Measurements from ENCODE around the gene SV2C.
"Not testable (repeated sequence)": the region's sequence is repeated elsewhere in the genome, so short reads cannot be mapped to it uniquely, and the experiment has no call there.

SV2C gene

GRCh38 chr5:76084496-76085242 lies 1.5 kb downstream of the SV2C start:
- H3K36me3 ChIP-seq (ENCODE audit: control insufficient read depth in 4 of 4, insufficient read depth in 4 of 4, low read length in 3 of 4): no peaks in the 10 kb centered on the region
- DNase-seq: peak; percentile 28 to 57 (median 46)
- H3K27ac ChIP-seq (ENCODE audit: insufficient read depth in 1 of 2, low read depth in 1 of 2, low read length in 2 of 2, poor library complexity in 1 of 2, severe bottlenecking in 2 of 2): no peak overlapping the region
- H3K27me3 ChIP-seq (replicated peaks in 2 of 5; ENCODE audit: control insufficient read depth in 4 of 5, insufficient read depth in 5 of 5, low read length in 4 of 5): peaks cover 31 to 84% (median 47%) of the 10 kb centered on the region in 5 experiments
- H3K4me3 ChIP-seq (ENCODE audit: control insufficient read depth in 1 of 7, extremely low read depth in 1 of 7, insufficient read depth in 4 of 7, low read depth in 2 of 7, low read length in 6 of 7): peak overlapping the region in 6 of 7 experiments; percentile 28 to 73 (median 54)
- WGBS (ENCODE audit: insufficient coverage): under 1% methylated on average over 63 of the region's 74 CpGs
- H3K4me1 ChIP-seq (ENCODE audit: control extremely low read depth in 1 of 4, control insufficient read depth in 4 of 4, insufficient read depth in 4 of 4, low read length in 3 of 4): peaks cover 0 to 38% (median 30%) of the 10 kb centered on the region in 4 experiments
- ChIA-PET POLR2A (no interaction called here), CTCF (interaction anchor here (1.0 kb wide), 1 partner anchor 10 kb away, joined by 3 read pairs; no protein-coding TSS in a partner anchor)
- no peaks in the 10 kb centered on the region for H3K9me3 ChIP-seq (ENCODE audit: control extremely low read depth in 1 of 5, control insufficient read depth in 4 of 5, insufficient read depth in 2 of 5, low read depth in 1 of 5, low read length in 4 of 5)

- CTCF ChIA-PET: no interaction called here
These were observed 2.0 kb downstream of the SV2C start for GRCh38 chr5:76085243-76085579.

GRCh38 chr5:76086095-76086494 lies 2.9 kb downstream of the SV2C start:
- Histone ChIP-seq H3K9me3 (ENCODE audit: control extremely low read depth in 1 of 5, control insufficient read depth in 4 of 5, insufficient read depth in 2 of 5, low read depth in 1 of 5, low read length in 4 of 5) (peaks cover 0 to 3% (median 0%) of the 10 kb centered on the region in 5 experiments), H3K4me3 (ENCODE audit: control insufficient read depth in 1 of 7, extremely low read depth in 1 of 7, insufficient read depth in 4 of 7, low read depth in 2 of 7, low read length in 6 of 7) (no peak overlapping the region), H3K27me3 (replicated peaks in 2 of 5; ENCODE audit: control insufficient read depth in 4 of 5, insufficient read depth in 5 of 5, low read length in 4 of 5) (peaks cover 21 to 77% (median 41%) of the 10 kb centered on the region in 5 experiments), H3K4me1 (ENCODE audit: control extremely low read depth in 1 of 4, control insufficient read depth in 4 of 4, insufficient read depth in 4 of 4, low read length in 3 of 4) (peaks cover 0 to 38% (median 30%) of the 10 kb centered on the region in 4 experiments), H3K36me3 (ENCODE audit: control insufficient read depth in 4 of 4, insufficient read depth in 4 of 4, low read length in 3 of 4) (no peaks in the 10 kb centered on the region), H3K27ac (ENCODE audit: insufficient read depth in 1 of 2, low read depth in 1 of 2, low read length in 2 of 2, poor library complexity in 1 of 2, severe bottlenecking in 2 of 2) (no peak overlapping the region)
- DNase-seq: no peak
- ChIA-PET CTCF (interaction anchor here (1.3 kb wide), 1 partner anchor 17 kb away, joined by 3 read pairs; no protein-coding TSS in a partner anchor), POLR2A (no interaction called here)
- WGBS (ENCODE audit: insufficient coverage): no CpG with 5 or more reads among the region's 4 CpGs

More at GRCh38 chr5:76085243-76085579, 2.0 kb downstream of the SV2C start:
- peak overlapping the region in 3 of 7 experiments; percentile 41 to 58 (median 56) for H3K4me3 ChIP-seq (ENCODE audit: control insufficient read depth in 1 of 7, extremely low read depth in 1 of 7, insufficient read depth in 4 of 7, low read depth in 2 of 7, low read length in 6 of 7)
- POLR2A ChIA-PET: no interaction called here
- peaks cover 30 to 84% (median 47%) of the 10 kb centered on the region in 5 experiments for H3K27me3 ChIP-seq (replicated peaks in 2 of 5; ENCODE audit: control insufficient read depth in 4 of 5, insufficient read depth in 5 of 5, low read length in 4 of 5)
- 37% methylated on average over 6 of the region's 7 CpGs for WGBS (ENCODE audit: insufficient coverage)
- H3K4me1 ChIP-seq (ENCODE audit: control extremely low read depth in 1 of 4, control insufficient read depth in 4 of 4, insufficient read depth in 4 of 4, low read length in 3 of 4): peaks cover 0 to 38% (median 30%) of the 10 kb centered on the region in 4 experiments
- no peaks in the 10 kb centered on the region for H3K36me3 ChIP-seq (ENCODE audit: control insufficient read depth in 4 of 4, insufficient read depth in 4 of 4, low read length in 3 of 4)
- no peak for DNase-seq
- H3K9me3 ChIP-seq (ENCODE audit: control extremely low read depth in 1 of 5, control insufficient read depth in 4 of 5, insufficient read depth in 2 of 5, low read depth in 1 of 5, low read length in 4 of 5): peaks cover 0 to 2% (median 0%) of the 10 kb centered on the region in 5 experiments
- no peak overlapping the region for H3K27ac ChIP-seq (ENCODE audit: insufficient read depth in 1 of 2, low read depth in 1 of 2, low read length in 2 of 2, poor library complexity in 1 of 2, severe bottlenecking in 2 of 2)

GRCh38 chr5:76089156-76089555 lies 6.0 kb downstream of the SV2C start:
- H3K9me3 ChIP-seq (ENCODE audit: control extremely low read depth in 1 of 5, control insufficient read depth in 4 of 5, insufficient read depth in 2 of 5, low read depth in 1 of 5, low read length in 4 of 5); CTCF ChIA-PET; H3K4me3 ChIP-seq (ENCODE audit: control insufficient read depth in 1 of 7, extremely low read depth in 1 of 7, insufficient read depth in 4 of 7, low read depth in 2 of 7, low read length in 6 of 7); H3K36me3 ChIP-seq (ENCODE audit: control insufficient read depth in 4 of 4, insufficient read depth in 4 of 4, low read length in 3 of 4); POLR2A ChIA-PET; H3K27ac ChIP-seq (ENCODE audit: insufficient read depth in 1 of 2, low read depth in 1 of 2, low read length in 2 of 2, poor library complexity in 1 of 2, severe bottlenecking in 2 of 2); DNase-seq: not testable (repeated sequence)
- peaks cover 0 to 13% (median 9%) of the 10 kb centered on the region in 4 experiments for H3K4me1 ChIP-seq (ENCODE audit: control extremely low read depth in 1 of 4, control insufficient read depth in 4 of 4, insufficient read depth in 4 of 4, low read length in 3 of 4)
- whole genome bisulfite sequencing (ENCODE audit: insufficient coverage): 100% methylated on average over 1 of the region's 2 CpGs
- peaks cover 21 to 50% (median 26%) of the 10 kb centered on the region in 5 experiments for H3K27me3 ChIP-seq (replicated peaks in 2 of 5; ENCODE audit: control insufficient read depth in 4 of 5, insufficient read depth in 5 of 5, low read length in 4 of 5)

GRCh38 chr5:76091351-76091750 lies 8.2 kb downstream of the SV2C start:
- WGBS (ENCODE audit: insufficient coverage): no CpG with 5 or more reads among the region's 1 CpG
- no peak overlapping the region for H3K27ac ChIP-seq (ENCODE audit: insufficient read depth in 1 of 2, low read depth in 1 of 2, low read length in 2 of 2, poor library complexity in 1 of 2, severe bottlenecking in 2 of 2)
- no peak overlapping the region for H3K4me3 ChIP-seq (ENCODE audit: control insufficient read depth in 1 of 7, extremely low read depth in 1 of 7, insufficient read depth in 4 of 7, low read depth in 2 of 7, low read length in 6 of 7)
- peaks cover 0 to 3% (median 0%) of the 10 kb centered on the region in 5 experiments for H3K9me3 ChIP-seq (ENCODE audit: control extremely low read depth in 1 of 5, control insufficient read depth in 4 of 5, insufficient read depth in 2 of 5, low read depth in 1 of 5, low read length in 4 of 5)
- POLR2A ChIA-PET: no interaction called here
- CTCF ChIA-PET: no interaction called here
- H3K4me1 ChIP-seq (ENCODE audit: control extremely low read depth in 1 of 4, control insufficient read depth in 4 of 4, insufficient read depth in 4 of 4, low read length in 3 of 4): no peaks in the 10 kb centered on the region
- no peak for DNase-seq
- peaks cover 8 to 30% (median 15%) of the 10 kb centered on the region in 5 experiments for H3K27me3 ChIP-seq (replicated peaks in 2 of 5; ENCODE audit: control insufficient read depth in 4 of 5, insufficient read depth in 5 of 5, low read length in 4 of 5)
- no peaks in the 10 kb centered on the region for H3K36me3 ChIP-seq (ENCODE audit: control insufficient read depth in 4 of 4, insufficient read depth in 4 of 4, low read length in 3 of 4)

GRCh38 chr5:76099286-76099702 lies 16.1 kb downstream of the SV2C start:
- peak in 1 of 3 donors; percentile 8 for DNase-seq
- no peaks in the 10 kb centered on the region for H3K9me3 ChIP-seq (ENCODE audit: control extremely low read depth in 1 of 5, control insufficient read depth in 4 of 5, insufficient read depth in 2 of 5, low read depth in 1 of 5, low read length in 4 of 5)
- H3K27me3 ChIP-seq (replicated peaks in 2 of 5; ENCODE audit: control insufficient read depth in 4 of 5, insufficient read depth in 5 of 5, low read length in 4 of 5): peaks cover 0 to 14% (median 5%) of the 10 kb centered on the region in 5 experiments
- H3K4me3 ChIP-seq (ENCODE audit: control insufficient read depth in 1 of 7, extremely low read depth in 1 of 7, insufficient read depth in 4 of 7, low read depth in 2 of 7, low read length in 6 of 7): no peak overlapping the region
- no peaks in the 10 kb centered on the region for H3K4me1 ChIP-seq (ENCODE audit: control extremely low read depth in 1 of 4, control insufficient read depth in 4 of 4, insufficient read depth in 4 of 4, low read length in 3 of 4)
- no peaks in the 10 kb centered on the region for H3K36me3 ChIP-seq (ENCODE audit: control insufficient read depth in 4 of 4, insufficient read depth in 4 of 4, low read length in 3 of 4)
- H3K27ac ChIP-seq (ENCODE audit: insufficient read depth in 1 of 2, low read depth in 1 of 2, low read length in 2 of 2, poor library complexity in 1 of 2, severe bottlenecking in 2 of 2): no peak overlapping the region
- ChIA-PET CTCF (no interaction called here), POLR2A (no interaction called here)
- WGBS (ENCODE audit: insufficient coverage): 88% methylated on average over 1 of the region's 2 CpGs

- WGBS (ENCODE audit: insufficient coverage): no CpG with 5 or more reads among the region's 1 CpG
- POLR2A ChIA-PET: no interaction called here
- H3K9me3 ChIP-seq (ENCODE audit: control extremely low read depth in 1 of 5, control insufficient read depth in 4 of 5, insufficient read depth in 2 of 5, low read depth in 1 of 5, low read length in 4 of 5): no peaks in the 10 kb centered on the region
- H3K27me3 ChIP-seq (replicated peaks in 2 of 5; ENCODE audit: control insufficient read depth in 4 of 5, insufficient read depth in 5 of 5, low read length in 4 of 5): peaks cover 0 to 14% (median 3%) of the 10 kb centered on the region in 5 experiments
- H3K27ac ChIP-seq (ENCODE audit: insufficient read depth in 1 of 2, low read depth in 1 of 2, low read length in 2 of 2, poor library complexity in 1 of 2, severe bottlenecking in 2 of 2): no peak overlapping the region
- H3K4me3 ChIP-seq (ENCODE audit: control insufficient read depth in 1 of 7, extremely low read depth in 1 of 7, insufficient read depth in 4 of 7, low read depth in 2 of 7, low read length in 6 of 7): no peak overlapping the region
- H3K4me1 ChIP-seq (ENCODE audit: control extremely low read depth in 1 of 4, control insufficient read depth in 4 of 4, insufficient read depth in 4 of 4, low read length in 3 of 4): no peaks in the 10 kb centered on the region
- CTCF ChIA-PET: interaction anchor here (0.6 kb wide), 1 partner anchor 1178 kb away, joined by 3 read pairs; no protein-coding TSS in a partner anchor
- no peaks in the 10 kb centered on the region for H3K36me3 ChIP-seq (ENCODE audit: control insufficient read depth in 4 of 4, insufficient read depth in 4 of 4, low read length in 3 of 4)
- DNase-seq: no peak
These were observed 16.6 kb downstream of the SV2C start for GRCh38 chr5:76099756-76100155.

Data from common myeloid progenitor, CD34-positive (primary cell).